ES-I3 (cell line): Measurements from ENCODE around the gene NAALAD2.
"Not testable (repeated sequence)": the region's sequence is repeated elsewhere in the genome, so short reads cannot be mapped to it uniquely, and the experiment has no call there.

Experiments used
- H3K36me3 ChIP-seq: 2 replicates; pipeline ENCODE4 v1.6.1; 2013; ENCODE audit warnings: mild to moderate bottlenecking, low read length, control low read depth, moderate library complexity; ENCODE audit not compliant: insufficient read depth
- H3K4me1 ChIP-seq: 2 replicates; pipeline ENCODE4 v1.6.1; 2013; ENCODE audit warnings: mild to moderate bottlenecking, control low read depth, low read length; ENCODE audit not compliant: insufficient read depth
- H3K9ac ChIP-seq: 2 replicates; pipeline ENCODE4 v1.6.1; 2013; ENCODE audit warnings: low read depth, mild to moderate bottlenecking, low read length, moderate library complexity
- H3K9me3 ChIP-seq: 2 replicates; pipeline ENCODE4 v1.6.1; 2013; ENCODE audit warnings: mild to moderate bottlenecking, low read length, moderate library complexity; ENCODE audit not compliant: control insufficient read depth, insufficient read depth

NAALAD2 gene

GRCh38 chr11:90167704-90168103 lies 33.2 kb downstream of the NAALAD2 start:
- H3K4me1 ChIP-seq, H3K9me3 ChIP-seq, H3K36me3 ChIP-seq, H3K9ac ChIP-seq: not testable (repeated sequence)

- Histone ChIP-seq H3K36me3 (no peaks in the 10 kb centered on the region), H3K9me3 (no peaks in the 10 kb centered on the region), H3K9ac (no peak overlapping the region), H3K4me1 (no peaks in the 10 kb centered on the region)
Observed at GRCh38 chr11:90168571-90168970, 34.1 kb downstream of the NAALAD2 start.

GRCh38 chr11:90171359-90171758 lies 36.9 kb downstream of the NAALAD2 start:
- H3K4me1 ChIP-seq, result no peaks in the 10 kb centered on the region
- H3K36me3 ChIP-seq, result no peaks in the 10 kb centered on the region
- H3K9me3 ChIP-seq, result no peaks in the 10 kb centered on the region
- no peak overlapping the region for H3K9ac ChIP-seq

GRCh38 chr11:90176069-90176468 lies 41.6 kb downstream of the NAALAD2 start:
- no peak overlapping the region for H3K9ac ChIP-seq
- H3K9me3 ChIP-seq, result no peaks in the 10 kb centered on the region
- H3K36me3 ChIP-seq, result no peaks in the 10 kb centered on the region
- H3K4me1 ChIP-seq, result no peaks in the 10 kb centered on the region

- Histone ChIP-seq H3K9me3 (no peaks in the 10 kb centered on the region), H3K4me1 (no peaks in the 10 kb centered on the region), H3K36me3 (no peaks in the 10 kb centered on the region), H3K9ac (no peak overlapping the region)
Observed at GRCh38 chr11:90178751-90179150, 44.3 kb downstream of the NAALAD2 start.

GRCh38 chr11:90179923-90180322 lies 45.5 kb downstream of the NAALAD2 start:
- H3K9me3 ChIP-seq, result no peaks in the 10 kb centered on the region
- no peaks in the 10 kb centered on the region for H3K36me3 ChIP-seq
- H3K9ac ChIP-seq, result no peak overlapping the region
- no peaks in the 10 kb centered on the region for H3K4me1 ChIP-seq

- Histone ChIP-seq H3K9me3 (no peaks in the 10 kb centered on the region), H3K36me3 (no peaks in the 10 kb centered on the region), H3K4me1 (no peaks in the 10 kb centered on the region)
Observed at GRCh38 chr11:90187839-90188238, 53.4 kb downstream of the NAALAD2 start.

GRCh38 chr11:90189011-90189410 lies 54.5 kb downstream of the NAALAD2 start:
- no peak overlapping the region for H3K9ac ChIP-seq
- no peaks in the 10 kb centered on the region for H3K4me1 ChIP-seq
- no peaks in the 10 kb centered on the region for H3K9me3 ChIP-seq
- H3K36me3 ChIP-seq, result no peaks in the 10 kb centered on the region

More at GRCh38 chr11:90187839-90188238, 53.4 kb downstream of the NAALAD2 start:
- H3K9ac ChIP-seq, result no peak overlapping the region

GRCh38 chr11:90192869-90193582 lies 58.6 kb downstream of the NAALAD2 start:
- H3K36me3 ChIP-seq, result 0 out of 2 replicates have a peak, but pooled peaks cover 5% of the 10 kb centered on the region
- H3K9me3 ChIP-seq, result no peaks in the 10 kb centered on the region
- H3K9ac ChIP-seq, result no peak overlapping the region
- no peaks in the 10 kb centered on the region for H3K4me1 ChIP-seq

GRCh38 chr11:90197377-90197776 lies 62.9 kb downstream of the NAALAD2 start:
- Histone ChIP-seq H3K9me3 (no peaks in the 10 kb centered on the region), H3K4me1 (no peaks in the 10 kb centered on the region), H3K36me3 (peaks cover 7% of the 10 kb centered on the region; the same call in 1 of the 2 replicates), H3K9ac (no peak overlapping the region)

GRCh38 chr11:90202342-90202741 lies 67.9 kb downstream of the NAALAD2 start:
- H3K9ac ChIP-seq, result no peak overlapping the region
- H3K9me3 ChIP-seq, result no peaks in the 10 kb centered on the region
- H3K36me3 ChIP-seq, result peaks cover 7% of the 10 kb centered on the region

GRCh38 chr11:90204407-90204806 lies 69.9 kb downstream of the NAALAD2 start:
- H3K9me3 ChIP-seq, result no peaks in the 10 kb centered on the region
- H3K36me3 ChIP-seq, result peaks cover 4% of the 10 kb centered on the region
- H3K9ac ChIP-seq, result no peak overlapping the region
- no peaks in the 10 kb centered on the region for H3K4me1 ChIP-seq

More at GRCh38 chr11:90202342-90202741, 67.9 kb downstream of the NAALAD2 start:
- H3K4me1 ChIP-seq, result no peaks in the 10 kb centered on the region

- Histone ChIP-seq H3K36me3 (peaks cover 7% of the 10 kb centered on the region), H3K9ac (no peak overlapping the region)
Observed at GRCh38 chr11:90204832-90205646, 70.6 kb downstream of the NAALAD2 start.

GRCh38 chr11:90207992-90208391 lies 73.5 kb downstream of the NAALAD2 start:
- not testable (repeated sequence) for H3K9ac ChIP-seq, H3K9me3 ChIP-seq, H3K4me1 ChIP-seq
- peaks cover 11% of the 10 kb centered on the region for H3K36me3 ChIP-seq

More at GRCh38 chr11:90204832-90205646, 70.6 kb downstream of the NAALAD2 start:
- H3K4me1 ChIP-seq, result no peaks in the 10 kb centered on the region
- H3K9me3 ChIP-seq, result no peaks in the 10 kb centered on the region

- Histone ChIP-seq H3K4me1 (no peaks in the 10 kb centered on the region), H3K9ac (no peak overlapping the region), H3K36me3 (peaks cover 15% of the 10 kb centered on the region), H3K9me3 (no peaks in the 10 kb centered on the region)
Observed at GRCh38 chr11:90208857-90209256, 74.4 kb downstream of the NAALAD2 start.
